Breast epithelium (tissue), 3 donors: ENCODE data around the gene SP100.

Source experiments
- CTCF ChIP-seq, 3 donors: fragments of 450-650 bp; IDR thresholded peaks; one replicate each; pipeline ENCODE4 v1.5.1; 2016 to 2017; ENCODE audit warnings: antibody characterized with exemption in 3 of 3, mild to moderate bottlenecking in 3 of 3, moderate library complexity in 3 of 3
- POLR2A ChIP-seq: fragments of 450-650 bp; IDR thresholded peaks from one replicate; pipeline ENCODE4 v1.6.1; 2016; ENCODE audit warnings: antibody characterized with exemption, mild to moderate bottlenecking, moderate library complexity

- no peak for TF ChIP-seq POLR2A
- no peak for TF ChIP-seq CTCF (IDR thresholded peaks at IDR 0.05)
These were observed 37.0 kb downstream of the SP100 start for GRCh38 chr2:230453006-230453405.
